Fibroblast of lung (primary cell): ENCODE measurements around the gene SSTR5.

ENCODE experiments used
- EZH2 ChIP-seq: IDR thresholded peaks from 2 replicates; pipeline ENCODE4 v1.5.1; 2012; ENCODE audit warnings: low read length, control low read depth, mild to moderate bottlenecking; ENCODE audit errors: missing control alignments
- TF ChIP-seq, protein P1 (sequence below), 2 donors: IDR thresholded peaks in 1 of 2; conservative IDR thresholded peaks in 1 of 2; 1 replicate in 1 of 2; 2 replicates in 1 of 2; pipeline ENCODE4 v1.5.1; 2011 to 2012; ENCODE audit warnings: low read length in 2 of 2, control low read depth in 1 of 2, inconsistent platforms in 1 of 2, low read depth in 1 of 2, mild to moderate bottlenecking in 1 of 2

- TF ChIP-seq, protein P1, sequence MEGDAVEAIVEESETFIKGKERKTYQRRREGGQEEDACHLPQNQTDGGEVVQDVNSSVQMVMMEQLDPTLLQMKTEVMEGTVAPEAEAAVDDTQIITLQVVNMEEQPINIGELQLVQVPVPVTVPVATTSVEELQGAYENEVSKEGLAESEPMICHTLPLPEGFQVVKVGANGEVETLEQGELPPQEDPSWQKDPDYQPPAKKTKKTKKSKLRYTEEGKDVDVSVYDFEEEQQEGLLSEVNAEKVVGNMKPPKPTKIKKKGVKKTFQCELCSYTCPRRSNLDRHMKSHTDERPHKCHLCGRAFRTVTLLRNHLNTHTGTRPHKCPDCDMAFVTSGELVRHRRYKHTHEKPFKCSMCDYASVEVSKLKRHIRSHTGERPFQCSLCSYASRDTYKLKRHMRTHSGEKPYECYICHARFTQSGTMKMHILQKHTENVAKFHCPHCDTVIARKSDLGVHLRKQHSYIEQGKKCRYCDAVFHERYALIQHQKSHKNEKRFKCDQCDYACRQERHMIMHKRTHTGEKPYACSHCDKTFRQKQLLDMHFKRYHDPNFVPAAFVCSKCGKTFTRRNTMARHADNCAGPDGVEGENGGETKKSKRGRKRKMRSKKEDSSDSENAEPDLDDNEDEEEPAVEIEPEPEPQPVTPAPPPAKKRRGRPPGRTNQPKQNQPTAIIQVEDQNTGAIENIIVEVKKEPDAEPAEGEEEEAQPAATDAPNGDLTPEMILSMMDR (conservative IDR thresholded peaks at IDR 0.05 in 1 of 2, IDR thresholded peaks at IDR 0.05 in 1 of 2; ENCODE audit: low read depth in 1 of 2, low read length in 2 of 2), result no peak
- TF ChIP-seq EZH2, result no peak
Observed at GRCh38 chr16:1075546-1075945, 3.0 kb downstream of the SSTR5 start.
